Left kidney (tissue), 2 donors: Measurements from ENCODE around the gene PTPN13. TPM values are rescaled to one million over a fixed set of nuclear protein-coding genes. Genes with fewer than 3 reads are reported as not detected.

Experiments used
- DNase-seq: peaks from one replicate; pipeline ENCODE4 v3.0.0-alpha.2; 2013
- polyA plus RNA-seq: library from polyadenylated mRNA; unstranded; fragments of 120-200 nt; gene quantifications from one replicate; pipeline ENCODE4 v1.2.1, GENCODE V29; 2013; ENCODE audit not compliant: insufficient read length

Gene PTPN13
- polyA plus RNA-seq, 1 donor = 167 TPM

DNA sequence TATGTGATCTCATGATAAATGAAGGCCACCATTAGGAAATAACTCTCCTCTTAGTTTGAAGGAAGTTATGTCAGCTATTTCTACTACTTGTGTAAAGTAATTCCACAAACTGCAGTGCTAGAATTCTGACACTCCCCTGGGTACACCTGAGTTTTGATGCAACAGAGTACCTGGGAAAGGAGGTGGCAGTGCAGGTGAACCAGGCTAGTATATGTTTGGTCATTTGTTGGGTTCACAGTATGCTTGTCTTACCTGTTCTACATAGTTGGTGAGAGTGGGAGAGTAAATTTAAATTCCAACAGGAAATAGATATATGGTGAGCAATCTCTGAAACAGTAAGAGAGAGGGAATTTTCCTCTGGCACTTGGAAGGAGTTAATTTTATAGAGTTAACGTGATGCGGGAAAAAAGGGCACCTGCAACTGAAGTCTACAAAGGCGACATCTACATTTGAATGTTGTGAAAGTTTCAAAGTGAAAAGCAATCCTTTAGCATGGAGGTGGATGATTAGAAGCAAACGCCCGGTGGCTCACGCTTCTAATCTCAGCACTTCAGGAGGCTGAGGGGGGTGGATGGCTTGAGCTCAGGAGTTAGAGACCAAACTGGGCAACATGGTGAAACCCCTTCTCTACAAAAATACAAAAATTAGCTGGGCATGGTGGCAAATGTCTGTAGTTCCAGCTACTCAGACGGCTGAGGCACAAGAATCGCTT lies 263.4 kb downstream of the PTPN13 start:
- no peak for DNase-seq

Other genes starting within 250 kb of the PTPN13 start
- gene MAPK10, start 234.3 kb upstream of the PTPN13 start, polyA plus RNA-seq = 89.8 TPM